ENCODE measurements around the gene PLEKHB2.

DNA sequence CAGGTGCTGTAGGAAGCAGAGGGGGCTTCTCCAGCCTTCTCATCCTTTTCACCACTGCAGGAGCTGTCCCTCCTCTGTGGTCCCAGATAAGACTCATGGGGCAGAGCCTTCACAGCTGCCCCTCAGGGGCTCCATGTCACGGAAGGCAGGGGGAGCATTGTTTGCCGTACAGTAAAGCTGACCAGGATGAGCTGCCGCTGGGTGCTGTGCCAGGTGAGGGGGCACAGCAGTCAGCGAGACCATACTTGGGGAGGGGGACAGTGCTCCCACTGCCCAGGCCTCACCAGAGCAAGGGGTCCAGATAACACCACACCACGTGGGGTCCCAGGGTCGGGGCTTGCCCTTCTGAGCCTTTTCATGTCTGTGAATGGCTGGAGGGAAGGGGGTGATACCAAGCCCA, 46.3 kb downstream of the PLEKHB2 start:
- TF ChIP-seq ZFX (IDR thresholded peaks at IDR 0.05; ENCODE audit: borderline replicate concordance) = no peak
- TF ChIP-seq, protein P1, sequence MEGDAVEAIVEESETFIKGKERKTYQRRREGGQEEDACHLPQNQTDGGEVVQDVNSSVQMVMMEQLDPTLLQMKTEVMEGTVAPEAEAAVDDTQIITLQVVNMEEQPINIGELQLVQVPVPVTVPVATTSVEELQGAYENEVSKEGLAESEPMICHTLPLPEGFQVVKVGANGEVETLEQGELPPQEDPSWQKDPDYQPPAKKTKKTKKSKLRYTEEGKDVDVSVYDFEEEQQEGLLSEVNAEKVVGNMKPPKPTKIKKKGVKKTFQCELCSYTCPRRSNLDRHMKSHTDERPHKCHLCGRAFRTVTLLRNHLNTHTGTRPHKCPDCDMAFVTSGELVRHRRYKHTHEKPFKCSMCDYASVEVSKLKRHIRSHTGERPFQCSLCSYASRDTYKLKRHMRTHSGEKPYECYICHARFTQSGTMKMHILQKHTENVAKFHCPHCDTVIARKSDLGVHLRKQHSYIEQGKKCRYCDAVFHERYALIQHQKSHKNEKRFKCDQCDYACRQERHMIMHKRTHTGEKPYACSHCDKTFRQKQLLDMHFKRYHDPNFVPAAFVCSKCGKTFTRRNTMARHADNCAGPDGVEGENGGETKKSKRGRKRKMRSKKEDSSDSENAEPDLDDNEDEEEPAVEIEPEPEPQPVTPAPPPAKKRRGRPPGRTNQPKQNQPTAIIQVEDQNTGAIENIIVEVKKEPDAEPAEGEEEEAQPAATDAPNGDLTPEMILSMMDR (IDR thresholded peaks at IDR 0.05) = no peak
